ENCODE results near the gene LRIG1.
A peak's percentile ranks its signal among the peaks of the same experiment; 100 is the strongest.

The LRIG1 gene

GRCh38 chr3:66465587-66465986 lies 35.2 kb downstream of the LRIG1 start:
- peak; percentile 25 for DNase-seq

- no peak for DNase-seq
These were observed 35.8 kb downstream of the LRIG1 start for GRCh38 chr3:66465034-66465433.

- peak; percentile 77 for DNase-seq
These were observed 36.3 kb downstream of the LRIG1 start for GRCh38 chr3:66464512-66464894.

- no peak for DNase-seq
These were observed 36.9 kb downstream of the LRIG1 start for GRCh38 chr3:66463730-66464511.

GRCh38 chr3:66463054-66463631 lies 37.7 kb downstream of the LRIG1 start:
- DNase-seq: no peak

GRCh38 chr3:66457252-66457651 lies 43.6 kb downstream of the LRIG1 start:
- DNase-seq: no peak

GRCh38 chr3:66456711-66457173 lies 44.1 kb downstream of the LRIG1 start:
- DNase-seq: peak; percentile 63

GRCh38 chr3:66454464-66454859 lies 46.4 kb downstream of the LRIG1 start:
- peak; percentile 8 for DNase-seq

GRCh38 chr3:66453651-66454463 lies 47.0 kb downstream of the LRIG1 start:
- no peak for DNase-seq

GRCh38 chr3:66452303-66453011 lies 48.4 kb downstream of the LRIG1 start:
- no peak for DNase-seq

GRCh38 chr3:66451766-66452165 lies 49.1 kb downstream of the LRIG1 start:
- DNase-seq: no peak

GRCh38 chr3:66450390-66451022 lies 50.3 kb downstream of the LRIG1 start:
- no peak for DNase-seq

GRCh38 chr3:66449411-66449974 lies 51.3 kb downstream of the LRIG1 start:
- DNase-seq: peak; percentile 43

- DNase-seq: no peak
These were observed 56.6 kb downstream of the LRIG1 start for GRCh38 chr3:66444146-66444644.

- no peak for DNase-seq
These were observed 57.6 kb downstream of the LRIG1 start for GRCh38 chr3:66443118-66443803.

- DNase-seq: no peak
These were observed 58.3 kb downstream of the LRIG1 start for GRCh38 chr3:66442254-66443117.

GRCh38 chr3:66441692-66442091 lies 59.1 kb downstream of the LRIG1 start:
- DNase-seq: no peak

GRCh38 chr3:66441129-66441528 lies 59.7 kb downstream of the LRIG1 start:
- DNase-seq: no peak

- DNase-seq: peak; percentile 69
These were observed 61.0 kb downstream of the LRIG1 start for GRCh38 chr3:66439666-66440344.

- DNase-seq: no peak
These were observed 62.8 kb downstream of the LRIG1 start for GRCh38 chr3:66438046-66438445.

Measured in MV-4-11 (cell line).